GM18526 (cell line): Measurements from ENCODE around the gene GMDS.

Experiments
- POLR2A ChIP-seq: IDR thresholded peaks from 3 replicates; pipeline ENCODE4 v1.6.1; 2011; ENCODE audit not compliant: insufficient read length; ENCODE audit errors: extremely low read depth

GMDS gene

DNA sequence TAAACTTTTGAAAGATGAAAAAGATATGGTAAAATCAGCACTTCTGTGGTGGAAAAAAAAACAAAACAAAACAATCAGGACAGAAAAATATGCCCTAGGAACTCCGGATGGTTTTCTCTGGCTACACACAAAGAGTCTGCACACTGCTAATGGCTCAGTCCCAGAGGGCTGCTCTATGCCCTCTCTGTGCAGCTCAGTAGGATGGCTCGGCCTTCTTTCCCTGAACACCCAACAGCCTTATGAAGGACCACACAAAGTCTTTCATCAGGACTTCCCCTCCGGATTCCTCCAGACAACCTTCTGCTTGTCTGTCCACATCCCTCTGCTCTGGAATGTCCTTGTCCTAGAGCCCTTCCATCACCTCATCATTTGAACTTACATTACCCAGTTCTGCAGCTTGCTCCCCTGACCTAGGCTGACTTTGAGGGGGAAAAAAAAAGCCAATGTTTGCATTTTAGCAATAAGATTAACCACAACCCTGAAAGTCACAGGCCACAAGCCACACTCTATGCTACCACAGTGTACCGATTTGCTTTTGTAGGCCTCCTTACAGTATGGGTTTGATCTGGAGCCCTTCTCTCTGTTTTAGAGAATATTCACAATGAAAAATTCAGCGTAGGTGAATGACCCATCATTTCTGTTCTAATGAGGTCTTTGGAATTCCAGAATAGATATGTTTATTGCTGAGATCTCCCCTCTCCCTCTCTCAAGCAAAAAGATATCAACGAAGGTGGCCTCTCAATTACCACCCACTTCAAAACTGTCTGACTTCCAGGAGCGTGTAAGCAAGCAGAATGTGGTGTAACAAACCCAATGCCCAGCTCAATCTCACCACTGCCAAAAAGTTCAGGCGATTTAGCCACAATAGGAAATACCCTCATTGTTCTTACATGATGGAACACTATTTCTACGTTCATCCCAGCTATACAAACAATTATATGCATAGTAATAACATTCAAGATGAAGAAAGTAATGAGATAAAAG is 164.0 kb downstream of the GMDS start:
- TF ChIP-seq POLR2A: no peak

- no peak for TF ChIP-seq POLR2A
These were observed 166.5 kb downstream of the GMDS start for GRCh38 chr6:2078888-2079287.

DNA sequence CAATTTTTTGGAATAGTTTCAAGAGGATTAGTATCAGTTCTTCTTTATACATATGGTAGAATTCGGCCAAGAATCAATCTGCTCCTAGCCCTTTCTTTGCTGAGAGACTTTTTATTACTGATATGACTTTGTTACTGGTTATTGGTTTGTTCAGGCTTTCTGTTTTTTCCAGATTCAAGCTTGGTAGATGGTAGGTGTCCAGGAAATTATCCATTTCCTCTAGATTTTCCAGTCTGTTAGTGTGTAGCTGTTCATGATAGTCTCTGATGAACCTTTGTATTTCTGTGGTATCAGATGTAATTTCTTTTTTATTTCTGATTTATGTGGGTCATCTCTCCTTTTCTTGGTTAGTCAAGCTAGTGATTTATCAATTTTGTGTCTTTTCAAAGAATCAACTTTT is 167.6 kb downstream of the GMDS start:
- no peak for TF ChIP-seq POLR2A

- no peak for TF ChIP-seq POLR2A
These were observed 171.9 kb downstream of the GMDS start for GRCh38 chr6:2073476-2073875.

DNA sequence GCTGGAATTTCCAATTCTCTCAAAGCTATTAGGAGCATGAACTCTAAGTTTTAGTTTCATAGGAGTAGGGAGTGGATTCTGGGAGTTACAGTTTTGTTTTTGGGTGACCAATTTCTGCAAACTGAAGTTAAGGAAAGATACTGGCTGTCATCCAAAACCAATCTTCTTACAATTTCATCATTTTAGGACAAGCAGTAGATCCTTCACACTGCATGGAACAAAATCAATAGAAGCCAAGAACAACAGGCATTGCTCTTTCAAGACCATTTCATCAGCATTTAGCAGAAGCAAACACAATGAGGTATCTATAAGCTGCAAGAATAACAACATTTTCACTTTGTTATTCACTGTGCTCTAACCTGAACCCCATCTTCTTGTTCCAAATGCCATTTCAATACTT is 173.0 kb downstream of the GMDS start:
- no peak for TF ChIP-seq POLR2A

DNA sequence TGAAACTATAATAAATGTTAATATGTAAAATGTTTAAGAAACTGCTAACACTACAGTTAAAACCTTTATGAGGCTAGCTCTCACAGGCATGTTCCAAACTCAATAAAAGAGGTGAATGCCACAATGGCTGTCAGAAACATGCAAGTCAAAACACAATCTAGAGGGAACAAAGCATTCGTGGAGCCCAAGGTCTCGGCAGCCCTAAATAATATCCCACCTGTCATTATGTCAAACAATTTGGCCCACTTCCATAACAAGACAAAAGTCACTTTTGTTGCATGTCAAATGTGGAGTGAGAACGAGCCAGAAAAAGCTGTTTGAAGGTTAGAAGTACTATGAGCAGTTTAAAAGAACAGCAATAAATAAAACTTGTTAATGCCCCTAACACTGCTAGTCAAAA is 181.9 kb downstream of the GMDS start:
- no peak for TF ChIP-seq POLR2A

GRCh38 chr6:2061880-2062279 is 183.5 kb downstream of the GMDS start:
- TF ChIP-seq POLR2A: no peak

DNA sequence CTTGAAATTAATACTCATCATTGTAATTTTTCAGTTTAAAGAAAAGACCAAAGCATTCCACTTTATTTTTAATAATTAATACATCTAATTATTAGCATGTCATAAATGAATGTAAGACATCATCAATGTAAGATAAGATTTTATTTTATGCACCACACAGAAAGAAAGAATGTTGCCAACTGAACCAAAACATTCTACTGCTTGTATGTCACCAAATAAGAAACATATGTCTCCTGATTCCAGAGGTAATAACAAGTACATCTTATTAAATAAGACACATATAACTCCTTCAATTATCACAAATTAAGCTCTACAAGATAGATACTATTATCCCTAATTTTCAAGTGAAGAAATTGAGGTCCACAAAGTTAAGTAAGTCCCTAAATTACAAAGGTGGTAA is 189.5 kb downstream of the GMDS start:
- TF ChIP-seq POLR2A: no peak

DNA sequence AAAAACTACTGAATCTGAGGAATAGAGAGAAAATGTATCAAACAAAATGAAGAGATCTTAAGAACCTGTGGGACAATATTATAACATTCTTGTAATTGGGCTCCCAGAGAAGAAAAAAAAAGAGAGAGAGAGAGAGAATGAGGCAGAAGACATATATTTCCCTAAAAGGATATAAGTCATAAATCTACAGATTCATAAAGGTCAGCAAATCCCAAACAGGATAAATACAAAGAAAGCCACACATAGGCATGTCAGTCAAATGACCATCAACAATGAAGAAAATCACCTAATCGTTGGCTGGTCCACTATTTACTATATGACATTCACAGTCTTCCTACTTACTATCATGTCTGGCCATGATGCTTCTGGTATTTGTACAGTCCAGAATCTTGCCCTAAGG is 190.3 kb downstream of the GMDS start:
- no peak for TF ChIP-seq POLR2A

GRCh38 chr6:2054516-2055067 is 190.8 kb downstream of the GMDS start:
- TF ChIP-seq POLR2A: no peak

- no peak for TF ChIP-seq POLR2A
These were observed 191.7 kb downstream of the GMDS start for GRCh38 chr6:2053691-2054090.

DNA sequence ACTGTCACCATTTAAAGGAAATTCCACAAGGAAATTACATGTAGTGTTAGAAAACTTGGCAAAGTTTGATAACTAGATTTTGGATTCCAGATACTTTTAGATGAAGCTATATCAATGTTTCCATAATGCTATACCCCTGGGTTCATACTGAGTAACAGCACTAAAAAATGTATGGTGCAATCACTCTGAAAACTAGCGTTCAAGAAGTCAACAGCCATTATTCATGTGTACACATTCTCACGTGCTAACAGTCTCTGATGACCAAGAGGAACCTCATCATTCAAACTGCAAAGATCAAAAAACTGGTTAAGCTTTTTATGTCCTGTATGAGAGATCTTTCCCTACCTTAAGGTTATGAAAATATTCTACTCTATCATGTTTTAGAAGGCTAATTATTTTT is 197.6 kb downstream of the GMDS start:
- TF ChIP-seq POLR2A: no peak

DNA sequence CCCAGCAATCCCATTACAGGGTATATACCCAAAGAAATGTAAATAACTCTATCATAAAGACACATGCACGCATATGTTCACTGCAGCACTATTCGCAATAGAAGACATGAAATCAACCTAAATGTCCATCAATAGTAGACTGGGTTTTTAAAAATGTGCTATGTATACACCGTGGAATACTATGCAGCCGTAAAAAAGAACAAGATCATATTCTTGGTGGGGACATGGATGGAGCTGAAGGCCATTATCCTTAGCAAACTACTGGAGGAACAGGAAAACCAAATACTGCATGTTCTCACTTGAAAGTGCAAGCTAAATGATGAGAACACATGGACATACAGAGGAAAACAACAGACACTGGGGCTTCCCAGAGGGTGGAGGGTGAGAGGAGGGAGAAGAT is 201.2 kb downstream of the GMDS start:
- TF ChIP-seq POLR2A: no peak

DNA sequence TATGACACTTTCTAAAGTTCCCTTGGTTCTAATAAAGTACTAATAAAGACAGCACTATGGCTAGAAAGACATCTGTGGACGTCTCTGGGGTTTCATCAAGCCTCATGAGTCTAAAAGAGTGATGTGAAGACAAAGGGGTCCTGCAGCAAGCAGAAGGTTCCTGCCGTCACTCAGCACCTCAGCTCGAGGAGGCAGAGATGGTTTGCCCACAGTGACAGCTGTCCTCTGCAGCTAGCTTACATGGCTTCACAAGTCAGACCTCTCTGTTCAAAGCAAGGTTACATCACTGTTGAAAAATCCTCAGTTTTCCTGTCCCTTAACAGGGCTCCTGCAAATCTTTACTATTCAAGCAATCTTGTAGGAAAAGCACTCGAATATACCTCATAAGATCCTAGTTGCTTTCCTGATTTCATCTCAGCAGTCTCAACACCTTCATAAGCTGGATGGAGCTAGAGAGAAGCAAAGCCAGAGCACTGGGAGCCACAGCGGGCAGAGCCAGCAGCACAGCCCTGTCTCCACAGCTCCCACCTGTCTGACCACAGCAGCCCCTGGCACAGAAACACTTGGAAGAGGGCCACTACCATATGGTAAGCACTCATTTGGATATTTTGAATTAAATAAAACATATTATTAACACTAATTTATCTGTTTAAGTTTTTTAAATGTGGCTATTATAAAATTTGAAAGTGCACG is 202.3 kb downstream of the GMDS start:
- TF ChIP-seq POLR2A: no peak

DNA sequence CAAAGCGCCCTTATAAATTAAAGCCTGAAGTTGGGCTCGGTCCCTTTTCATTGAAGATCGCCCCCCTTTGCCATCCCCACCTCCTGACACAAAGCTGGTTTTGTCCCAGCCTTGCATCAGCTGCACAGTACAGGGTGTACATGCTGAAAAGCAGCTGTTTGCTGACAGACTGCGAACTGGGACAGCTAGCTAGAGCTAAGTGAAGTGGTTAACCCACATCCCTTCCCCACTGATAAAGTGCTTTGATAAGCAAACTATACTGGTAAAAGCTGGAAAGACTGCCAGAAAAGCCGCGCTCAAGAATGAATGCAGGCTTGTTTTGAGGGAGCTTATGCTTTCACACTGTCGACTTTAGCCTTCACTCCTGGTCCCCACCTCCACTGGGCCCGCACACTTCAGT is 207.3 kb downstream of the GMDS start:
- TF ChIP-seq POLR2A: no peak
